Measurements from ENCODE around the gene FBXO7.

The FBXO7 gene

DNA sequence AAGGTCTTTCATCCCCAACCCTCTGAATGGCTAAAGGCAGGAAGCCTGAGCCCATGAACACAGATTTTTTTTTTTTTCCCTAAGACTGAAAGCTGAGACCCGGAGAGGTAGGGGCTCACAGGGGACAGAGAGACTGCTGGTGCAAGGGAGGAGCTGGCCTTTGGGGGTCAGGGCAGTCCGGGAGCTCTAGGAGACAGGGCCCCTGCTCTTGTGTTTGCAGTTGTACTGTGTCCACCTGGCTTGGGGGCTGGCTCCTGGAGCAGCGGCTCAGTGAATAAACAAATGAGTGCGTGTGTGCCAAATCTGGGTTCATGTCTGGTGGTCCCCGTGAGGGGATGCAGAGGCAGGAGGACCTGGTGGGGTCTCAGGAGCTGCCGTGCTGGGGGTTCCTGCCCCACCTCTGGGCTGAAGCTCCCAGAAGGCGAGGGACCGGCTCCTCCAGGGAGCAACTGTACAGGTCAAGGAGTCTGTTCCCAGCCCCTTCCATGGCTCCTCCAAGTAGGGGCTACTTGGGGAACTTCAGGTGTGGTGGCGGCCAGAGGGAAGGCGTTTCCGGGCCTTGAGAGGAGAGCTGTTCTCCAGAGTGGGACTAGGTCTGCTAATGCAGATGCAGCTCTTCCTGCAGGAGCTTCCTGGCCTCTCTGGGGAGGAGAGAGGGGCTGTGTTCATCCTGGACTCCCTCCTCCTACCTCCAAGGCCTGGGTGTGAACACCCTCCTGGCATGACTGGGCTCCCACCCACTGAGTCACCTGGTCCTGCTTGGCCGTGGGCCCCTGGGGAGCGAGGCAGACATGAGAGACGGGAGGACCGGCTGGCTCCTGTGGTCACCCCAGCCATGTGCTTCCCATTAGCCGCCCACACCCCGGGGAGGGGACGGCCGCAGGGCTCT lies 57.6 kb downstream of the FBXO7 start:
- TF ChIP-seq CTCF (IDR thresholded peaks at IDR 0.05; ENCODE audit: low read depth, low read length): no peak
- no peak overlapping the region for H3K4me3 ChIP-seq (ENCODE audit: low read depth, low read length)
- in situ Hi-C loops (cut with HindIII; ENCODE audit: low sequenced_read_pairs): no loop called here
- DNase-seq (ENCODE audit: low read depth, low spot score): peak; percentile 77

DNA sequence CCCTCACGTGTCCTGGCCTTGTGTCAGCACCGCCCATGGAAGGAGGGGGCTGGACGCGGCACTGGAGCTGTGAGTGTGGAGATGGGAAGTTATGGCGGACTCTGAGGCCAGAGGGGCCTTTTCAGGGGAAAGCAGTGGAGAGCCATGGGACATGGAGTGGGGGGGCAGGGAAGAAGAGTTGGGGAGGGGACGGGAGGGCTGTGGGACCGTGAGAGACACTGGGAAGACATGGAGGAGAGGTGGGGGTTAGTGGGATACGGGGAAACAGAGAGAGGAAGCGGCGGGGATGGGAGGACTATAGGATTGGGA lies 58.2 kb downstream of the FBXO7 start:
- DNase-seq (ENCODE audit: low read depth, low spot score): no peak
- H3K4me3 ChIP-seq (ENCODE audit: low read depth, low read length): no peak overlapping the region
- no peak for TF ChIP-seq CTCF (IDR thresholded peaks at IDR 0.05; ENCODE audit: low read depth, low read length)
- in situ Hi-C loops (cut with HindIII; ENCODE audit: low sequenced_read_pairs): no loop called here

DNA sequence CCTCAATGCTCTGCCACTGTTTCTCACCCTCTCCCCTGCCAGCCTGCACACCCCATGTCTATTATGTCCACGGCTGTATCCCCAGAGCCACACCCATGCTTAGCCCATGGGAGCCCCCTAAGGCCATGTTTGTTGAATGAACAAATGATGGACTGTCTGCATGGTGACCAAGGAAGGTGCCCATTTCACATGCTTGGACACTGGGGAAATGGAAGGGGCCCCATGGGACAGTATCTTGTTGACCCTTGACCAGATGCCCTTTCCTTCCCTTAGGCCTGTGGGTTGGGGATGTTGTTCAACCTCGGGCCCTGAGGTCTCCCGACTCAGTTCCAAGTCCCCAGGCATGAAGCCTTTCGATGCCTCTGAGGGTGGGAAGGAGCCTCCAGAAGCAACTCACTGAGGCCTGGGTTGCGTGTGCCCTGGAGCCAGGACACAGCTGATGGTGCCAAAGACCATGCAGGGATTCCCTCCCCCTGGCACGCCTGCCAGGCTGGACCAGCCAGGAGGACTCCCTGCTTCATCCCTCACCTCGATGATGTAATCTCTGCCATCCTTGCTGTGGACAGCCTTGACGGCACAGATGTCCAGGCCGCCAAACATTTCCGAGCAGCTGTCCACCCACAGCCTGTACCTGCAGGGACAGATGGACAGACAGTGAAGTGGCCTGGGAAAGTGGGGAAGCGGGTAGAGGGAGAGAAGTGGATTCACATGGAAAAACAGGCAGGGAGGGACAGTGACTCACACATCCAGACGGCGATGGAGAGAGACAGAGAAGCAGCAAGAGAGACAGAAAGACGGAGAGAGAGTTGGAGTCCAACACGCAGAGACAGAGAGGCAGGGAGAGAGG lies 58.9 kb downstream of the FBXO7 start:
- in situ Hi-C loops (cut with HindIII; ENCODE audit: low sequenced_read_pairs): no loop called here
- DNase-seq (ENCODE audit: low read depth, low spot score): no peak
- no peak overlapping the region for H3K4me3 ChIP-seq (ENCODE audit: low read depth, low read length)
- TF ChIP-seq CTCF (IDR thresholded peaks at IDR 0.05; ENCODE audit: low read depth, low read length): no peak

- no peak for DNase-seq (ENCODE audit: low read depth, low spot score)
These were observed 59.9 kb downstream of the FBXO7 start for GRCh38 chr22:32534252-32535235.

DNA sequence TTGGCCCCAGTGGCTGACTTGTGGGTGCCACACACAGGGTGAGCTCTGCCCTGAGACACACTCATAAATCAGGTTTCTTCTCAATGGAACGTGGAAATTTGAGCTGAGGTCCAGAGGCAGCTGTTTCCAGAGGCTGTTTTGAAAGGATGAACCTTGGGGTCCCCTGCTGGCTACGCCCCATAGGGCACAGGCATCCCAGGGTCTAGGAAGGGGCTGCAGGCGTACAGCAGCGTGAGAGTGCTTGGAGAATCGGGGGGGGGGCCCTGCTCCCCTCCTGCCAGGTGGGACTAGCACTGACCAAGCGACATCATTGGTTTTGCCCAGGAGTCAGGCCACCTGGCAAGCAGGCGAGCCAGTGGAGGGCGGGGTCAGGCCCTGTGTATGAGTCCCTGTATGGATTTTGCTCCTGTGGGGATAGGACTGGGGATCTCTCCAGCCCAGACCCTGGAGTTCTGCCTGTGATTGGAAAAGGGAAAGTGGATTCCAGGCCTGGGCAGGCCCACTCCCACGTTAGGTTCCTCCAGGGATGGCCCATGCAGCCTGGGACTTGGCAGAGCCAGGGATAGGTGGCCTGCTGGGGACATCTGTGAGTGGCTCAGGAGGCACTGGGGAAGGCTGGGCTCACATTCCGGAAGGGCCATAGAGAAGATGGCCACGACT lies 61.0 kb downstream of the FBXO7 start:
- in situ Hi-C loops (cut with HindIII; ENCODE audit: low sequenced_read_pairs): no loop called here
- DNase-seq (ENCODE audit: low read depth, low spot score): no peak
- no peak overlapping the region for H3K4me3 ChIP-seq (ENCODE audit: low read depth, low read length)

More at GRCh38 chr22:32534252-32535235, 59.9 kb downstream of the FBXO7 start:
- TF ChIP-seq CTCF (IDR thresholded peaks at IDR 0.05; ENCODE audit: low read depth, low read length): no peak
- in situ Hi-C loops (cut with HindIII; ENCODE audit: low sequenced_read_pairs): no loop called here
- no peak overlapping the region for H3K4me3 ChIP-seq (ENCODE audit: low read depth, low read length)

More for the DNA sequence above, 61.0 kb downstream of the FBXO7 start:
- TF ChIP-seq CTCF (IDR thresholded peaks at IDR 0.05; ENCODE audit: low read depth, low read length): no peak
